Breast epithelium (tissue), 4 donors: Measurements from ENCODE around the gene PXYLP1. TPM values are rescaled to one million over a fixed set of nuclear protein-coding genes. Genes with fewer than 3 reads are reported as not detected.
A peak's percentile ranks its signal among the peaks of the same experiment; 100 is the strongest.

Source experiments
- DNase-seq, 2 donors: peaks; one replicate each; pipeline ENCODE4 v3.0.0-alpha.2; 2019; ENCODE audit warnings: low spot score in 2 of 2
- H3K27ac ChIP-seq, 2 donors: fragments of 200-600 bp; sonication (generic) in 1 of 2; one replicate each; pipeline ENCODE4 v1.5.1; 2016 to 2019; ENCODE audit warnings: mild to moderate bottlenecking in 1 of 2
- H3K27me3 ChIP-seq, 2 donors: fragments of 200-600 bp; sonication (generic) in 1 of 2; one replicate each; pipeline versions ENCODE4 v1.5.1 to v1.6.0; 2017 to 2019; ENCODE audit warnings: control low read depth in 1 of 2, mild to moderate bottlenecking in 1 of 2
- H3K36me3 ChIP-seq: fragments of 200-600 bp; one replicate; pipeline ENCODE4 v1.5.1; 2019
- H3K4me1 ChIP-seq, 2 donors: fragments of 200-600 bp; sonication (generic); one replicate each; pipeline ENCODE4 v1.5.1; 2016 to 2019; ENCODE audit warnings: control low read depth in 1 of 2
- H3K4me3 ChIP-seq, 3 donors: fragments of 200-600 bp; sonication (generic); 1 replicate in 2 of 3; 2 replicates in 1 of 3; pipeline ENCODE4 v1.5.1; 2016 to 2019; ENCODE audit warnings: mild to moderate bottlenecking in 3 of 3, moderate library complexity in 2 of 3
- H3K9me3 ChIP-seq, 2 donors: fragments of 200-600 bp; sonication (generic) in 1 of 2; one replicate each; pipeline ENCODE4 v1.5.1; 2016 to 2019; ENCODE audit warnings: control low read depth in 1 of 2
- CTCF ChIP-seq, 3 donors: fragments of 450-650 bp; IDR thresholded peaks; one replicate each; pipeline ENCODE4 v1.5.1; 2016 to 2017; ENCODE audit warnings: antibody characterized with exemption in 3 of 3, mild to moderate bottlenecking in 3 of 3, moderate library complexity in 3 of 3
- POLR2A ChIP-seq: fragments of 450-650 bp; IDR thresholded peaks from one replicate; pipeline ENCODE4 v1.6.1; 2016; ENCODE audit warnings: antibody characterized with exemption, mild to moderate bottlenecking, moderate library complexity
- POLR2AphosphoS5 ChIP-seq, 3 donors: sonication (generic); formaldehyde crosslinking; IDR thresholded peaks; one replicate each; pipeline ENCODE4 v1.6.1; 2017; ENCODE audit warnings: antibody characterized with exemption in 3 of 3
- intact Hi-C: fragments of 100-400 bp; cut with DNase I; formaldehyde crosslinking; loops from one replicate; pipeline ENCODE4 v1.15.1; 2023; ENCODE audit warnings: low total_unique reads
- total RNA-seq, 3 donors: library from RNA; depleted of rRNA; stranded (reverse); fragments of >200 nt; gene quantifications; one replicate each; pipeline ENCODE4 v1.1.0, GENCODE V29; 2016

PXYLP1 gene
- total RNA-seq, 3 donors from 2014 or later, result 10.7 to 20.8 (median 19.0) TPM

GRCh38 chr3:141229132-141229531, 2.5 kb upstream of the PXYLP1 start:
- Histone ChIP-seq H3K4me1 (no peaks in the 10 kb centered on the region), H3K36me3 (no peaks in the 10 kb centered on the region)
- intact Hi-C loops, result no loop called here

GRCh38 chr3:141230293-141230692, 1.3 kb upstream of the PXYLP1 start:
- Histone ChIP-seq H3K36me3 (no peaks in the 10 kb centered on the region), H3K4me3 (no peak overlapping the region), H3K27ac (no peak overlapping the region), H3K9me3 (no peaks in the 10 kb centered on the region), H3K27me3 (no peaks in the 10 kb centered on the region), H3K4me1 (no peaks in the 10 kb centered on the region)
- intact Hi-C loops, result no loop called here
- TF ChIP-seq POLR2A (no peak), POLR2AphosphoS5 (IDR thresholded peaks at IDR 0.05) (no peak)
- DNase-seq, result no peak

More at GRCh38 chr3:141229132-141229531, 2.5 kb upstream of the PXYLP1 start:
- no peak overlapping the region for H3K4me3 ChIP-seq
- TF ChIP-seq POLR2AphosphoS5 (IDR thresholded peaks at IDR 0.05) (no peak), POLR2A (no peak), CTCF (IDR thresholded peaks at IDR 0.05) (no peak)
- H3K9me3 ChIP-seq, result no peaks in the 10 kb centered on the region
- DNase-seq, result no peak
- H3K27ac ChIP-seq, result no peak overlapping the region
- no peaks in the 10 kb centered on the region for H3K27me3 ChIP-seq

- no peaks in the 10 kb centered on the region for H3K27me3 ChIP-seq
- peak; percentile 24 to 67 for DNase-seq
- no peaks in the 10 kb centered on the region for H3K4me1 ChIP-seq
- H3K27ac ChIP-seq, result peak overlapping the region; percentile 91 to 95
- no peak for TF ChIP-seq CTCF (IDR thresholded peaks at IDR 0.05)
- no peak for TF ChIP-seq POLR2AphosphoS5 (IDR thresholded peaks at IDR 0.05)
- TF ChIP-seq POLR2A, result no peak
- intact Hi-C loops, result no loop called here
- H3K4me3 ChIP-seq, result peak overlapping the region; percentile 70 to 89 (median 86)
- H3K36me3 ChIP-seq, result no peaks in the 10 kb centered on the region
- no peaks in the 10 kb centered on the region for H3K9me3 ChIP-seq
Measured at GRCh38 chr3:141231952-141232823, 563 bp downstream of the PXYLP1 start.

GRCh38 chr3:141233457-141234161, 2.0 kb downstream of the PXYLP1 start:
- intact Hi-C loops, result no loop called here
- no peak overlapping the region for H3K4me3 ChIP-seq
- no peaks in the 10 kb centered on the region for H3K36me3 ChIP-seq
- DNase-seq, result no peak
- TF ChIP-seq POLR2A (no peak), POLR2AphosphoS5 (IDR thresholded peaks at IDR 0.05) (no peak), CTCF (IDR thresholded peaks at IDR 0.05) (no peak)
- H3K27me3 ChIP-seq, result no peaks in the 10 kb centered on the region
- H3K9me3 ChIP-seq, result no peaks in the 10 kb centered on the region
- H3K4me1 ChIP-seq, result no peaks in the 10 kb centered on the region
- no peak overlapping the region for H3K27ac ChIP-seq

GRCh38 chr3:141234283-141234682, 2.7 kb downstream of the PXYLP1 start:
- Histone ChIP-seq H3K27ac (no peak overlapping the region), H3K9me3 (no peaks in the 10 kb centered on the region), H3K27me3 (no peaks in the 10 kb centered on the region), H3K36me3 (no peaks in the 10 kb centered on the region), H3K4me3 (no peak overlapping the region), H3K4me1 (no peaks in the 10 kb centered on the region)
- intact Hi-C loops, result no loop called here
- no peak for DNase-seq
- TF ChIP-seq POLR2A (no peak), CTCF (IDR thresholded peaks at IDR 0.05) (no peak), POLR2AphosphoS5 (IDR thresholded peaks at IDR 0.05) (no peak)
